HCT116 (cell line): ENCODE data around the gene FAM81A. TPM values are rescaled to one million over a fixed set of nuclear protein-coding genes. Genes with fewer than 3 reads are reported as not detected.

Experiments used
- ATAC-seq: fragments of 200-7000 bp; cut with Tn5 transposase; 2 replicates; pipeline ENCODE4 v1.9.1; 2020; ENCODE audit warnings: mild to moderate bottlenecking, moderate library complexity
- BruUV-seq: library from RNA; stranded (reverse); fragments of 400-500 nt; replicated peaks from 2 replicates; lab custom pipeline; 2021; lab: Mats Ljungman, UMichigan
- CTCF ChIA-PET: fragments of 300-600 bp; sonication (Branson Sonifier 250); formaldehyde crosslinking; loops from one replicate; lab custom pipeline; 2021; ENCODE audit warnings: antibody characterized with exemption; lab: Charles Lee
- POLR2A ChIA-PET: fragments of 300-600, 350-600 bp; sonication (Branson Sonifier 250); formaldehyde crosslinking; loops from one replicate; lab custom pipeline; 2021; ENCODE audit warnings: antibody characterized with exemption; lab: Charles Lee
- RAD21 ChIA-PET, 2 experiments: fragments of 300-600 bp; sonication (Branson Sonifier 250); formaldehyde crosslinking; loops; one replicate each; lab custom pipeline; 2023; ENCODE audit warnings: low total read pairs in 2 of 2; ENCODE audit not compliant: uncharacterized antibody in 2 of 2, unreplicated experiment in 2 of 2, low non-redundant PET in 1 of 2; lab: Charles Lee
- DNase-seq: peaks from one replicate; pipeline ENCODE4 v3.0.0-alpha.2; 2010; ENCODE audit warnings: low read depth, low spot score
- H2AFZ ChIP-seq: fragments of 200-600 bp; shearing (Covaris generic), sonication (generic); 2 replicates; pipeline ENCODE4 v1.6.1; 2017; ENCODE audit warnings: low read depth, mixed run types, mixed read lengths, antibody characterized with exemption, low read length; ENCODE audit not compliant: poor library complexity, severe bottlenecking
- H3K27ac ChIP-seq: 2 replicates; pipeline ENCODE4 v1.5.1; 2012; ENCODE audit warnings: low read depth, low read length
- H3K27me3 ChIP-seq: fragments of 200-600 bp; sonication (generic); 2 replicates; pipeline ENCODE4 v1.6.1; 2016; ENCODE audit warnings: mixed run types, low read length, mixed read lengths; ENCODE audit not compliant: insufficient read depth
- H3K36me3 ChIP-seq, 2 experiments: fragments of 200-500 bp in 1 of 2; fragments of 200-600 bp in 1 of 2; sonication (Bioruptor generic) in 1 of 2; sonication (generic) in 1 of 2; 2 replicates each; pipeline versions ENCODE4 v1.5.1 to v1.6.1; 2014 to 2016; ENCODE audit warnings: low read length in 2 of 2, inconsistent platforms in 1 of 2, mixed read lengths in 1 of 2, mixed run types in 1 of 2; ENCODE audit not compliant: insufficient read depth in 2 of 2, control insufficient read depth in 1 of 2
- H3K4me1 ChIP-seq, 2 experiments: fragments of 200-600 bp in 1 of 2; sonication (generic) in 1 of 2; 2 replicates each; pipeline versions ENCODE4 v1.5.1 to v1.6.1; 2012 to 2017; ENCODE audit warnings: low read length in 2 of 2, inconsistent platforms in 1 of 2, mild to moderate bottlenecking in 1 of 2, mixed read lengths in 1 of 2, mixed run types in 1 of 2, moderate library complexity in 1 of 2; ENCODE audit not compliant: insufficient read depth in 2 of 2, control insufficient read depth in 1 of 2
- H3K4me2 ChIP-seq: fragments of 200-600 bp; sonication (generic); 2 replicates; pipeline ENCODE4 v1.6.1; 2017; ENCODE audit warnings: mixed run types, low read length, mixed read lengths
- H3K4me3 ChIP-seq, 2 experiments: fragments of 200-600 bp in 1 of 2; sonication (generic) in 1 of 2; replicated peaks in 1 of 2; 2 replicates each; pipeline ENCODE4 v1.5.1; 2011 to 2016; ENCODE audit warnings: low read length in 2 of 2, control low read depth in 1 of 2, low read depth in 1 of 2, mild to moderate bottlenecking in 1 of 2, mixed read lengths in 1 of 2, mixed run types in 1 of 2
- H3K79me2 ChIP-seq: fragments of 200-600 bp; sonication (generic); 2 replicates; pipeline ENCODE4 v1.6.1; 2017; ENCODE audit warnings: mild to moderate bottlenecking, mixed run types, low read length, moderate library complexity, mixed read lengths; ENCODE audit not compliant: insufficient read depth
- H3K9ac ChIP-seq: fragments of 200-600 bp; sonication (generic); 2 replicates; pipeline ENCODE4 v1.6.1; 2016; ENCODE audit warnings: low read length, mixed read lengths
- H3K9me2 ChIP-seq: fragments of 200-600 bp; sonication (generic), shearing (Covaris generic); 2 replicates; pipeline ENCODE4 v1.6.1; 2017; ENCODE audit warnings: mixed run types, mild to moderate bottlenecking, moderate library complexity; ENCODE audit not compliant: insufficient read depth
- H3K9me3 ChIP-seq, 2 experiments: fragments of 200-500 bp in 1 of 2; fragments of 200-600 bp in 1 of 2; sonication (Bioruptor generic) in 1 of 2; sonication (generic) in 1 of 2; 2 replicates each; pipeline ENCODE4 v1.6.1; 2014 to 2017; ENCODE audit warnings: low read length in 2 of 2, mixed read lengths in 2 of 2, inconsistent platforms in 1 of 2, low read depth in 1 of 2, mild to moderate bottlenecking in 1 of 2, mixed run types in 1 of 2, moderate library complexity in 1 of 2; ENCODE audit not compliant: control insufficient read depth in 1 of 2, insufficient read depth in 1 of 2
- H4K20me1 ChIP-seq: fragments of 200-600 bp; sonication (generic), shearing (Covaris generic); 2 replicates; pipeline ENCODE4 v1.6.1; 2017; ENCODE audit warnings: mixed run types, mild to moderate bottlenecking, moderate library complexity; ENCODE audit not compliant: insufficient read depth
- CBX3 ChIP-seq: IDR thresholded peaks from 2 replicates; pipeline ENCODE4 v1.6.1; 2012; ENCODE audit warnings: low read depth
- EGR1 ChIP-seq: IDR thresholded peaks from 2 replicates; pipeline ENCODE4 v1.6.1; 2012; ENCODE audit warnings: low read depth
- ELF1 ChIP-seq: IDR thresholded peaks from 2 replicates; pipeline ENCODE4 v1.6.1; 2012; ENCODE audit warnings: low read depth, borderline replicate concordance
- EZH2 ChIP-seq: fragments of 200-600 bp; sonication (generic); IDR thresholded peaks from 2 replicates; pipeline ENCODE4 v1.6.1; 2017; ENCODE audit warnings: antibody characterized with exemption, mixed run types
- EZH2phosphoT487 ChIP-seq: fragments of 200-600 bp; IDR thresholded peaks from 2 replicates; pipeline ENCODE4 v1.6.1; 2018; ENCODE audit warnings: antibody characterized with exemption, borderline replicate concordance
- RAD21 ChIP-seq: IDR thresholded peaks from 2 replicates; pipeline ENCODE4 v1.6.1; 2012; ENCODE audit warnings: low read depth, mild to moderate bottlenecking
- SIN3A ChIP-seq: IDR thresholded peaks from 2 replicates; pipeline ENCODE4 v1.6.1; 2012; ENCODE audit warnings: low read depth
- SP1 ChIP-seq: IDR thresholded peaks from 2 replicates; pipeline ENCODE4 v1.6.1; 2012; ENCODE audit warnings: low read depth
- SRF ChIP-seq: IDR thresholded peaks from 2 replicates; pipeline ENCODE4 v1.6.1; 2012; ENCODE audit warnings: low read depth
- TCF7L2 ChIP-seq: IDR thresholded peaks from 2 replicates; pipeline ENCODE4 v1.7.0; 2011; ENCODE audit warnings: borderline replicate concordance, inconsistent platforms; ENCODE audit not compliant: insufficient read depth, insufficient read length; ENCODE audit errors: extremely low read depth
- YY1 ChIP-seq: IDR thresholded peaks from 2 replicates; pipeline ENCODE4 v1.6.1; 2011; ENCODE audit warnings: low read length, low read depth, moderate library complexity, mild to moderate bottlenecking; ENCODE audit not compliant: insufficient replicate concordance; ENCODE audit errors: extremely low read depth
- ZNF274 ChIP-seq: fragments of 200-500 bp; sonication (Bioruptor generic); IDR thresholded peaks from 2 replicates; pipeline ENCODE4 v1.6.1; 2014; ENCODE audit warnings: mild to moderate bottlenecking, low read depth, low read length, inconsistent platforms
- intact Hi-C: fragments of 100-400 bp; cut with micrococcal nuclease; formaldehyde crosslinking; loops from 2 replicates; pipeline ENCODE4 v1.10.0; 2022
- total RNA-seq: library from RNA; stranded (reverse); gene quantifications from one replicate; pipeline ENCODE4 v1.2.1, GENCODE V29; 2021; ENCODE audit not compliant: unreplicated experiment
- TF ChIP-seq, protein P1 (sequence below): IDR thresholded peaks from 2 replicates; pipeline ENCODE4 v1.6.1; 2012
- TF ChIP-seq, protein P2 (sequence below): IDR thresholded peaks from 2 replicates; pipeline ENCODE4 v1.6.1; 2012; ENCODE audit warnings: low read depth
- TF ChIP-seq, protein P3 (sequence below), 3 experiments: fragments of 200-600 bp in 1 of 3; sonication (generic) in 1 of 3; IDR thresholded peaks in 2 of 3; conservative IDR thresholded peaks in 1 of 3; 2 replicates each; pipeline ENCODE4 v1.5.1; 2012 to 2017; ENCODE audit warnings: low read depth in 2 of 3, low read length in 2 of 3, antibody characterized with exemption in 1 of 3, borderline replicate concordance in 1 of 3, control low read depth in 1 of 3, mild to moderate bottlenecking in 1 of 3, mixed read lengths in 1 of 3, mixed run types in 1 of 3, moderate library complexity in 1 of 3; ENCODE audit not compliant: insufficient read depth in 1 of 3
- TF ChIP-seq, protein P4 (sequence below): IDR thresholded peaks from 2 replicates; pipeline ENCODE4 v1.6.1; 2012
- TF ChIP-seq, protein P5 (sequence below): IDR thresholded peaks from 2 replicates; pipeline ENCODE4 v1.6.1; 2011; ENCODE audit warnings: mild to moderate bottlenecking, low read length, moderate library complexity; ENCODE audit not compliant: insufficient replicate concordance; ENCODE audit errors: extremely low read depth

The FAM81A gene
- total RNA-seq, 1 experiment from 2014 or later: 6.6 TPM

DNA sequence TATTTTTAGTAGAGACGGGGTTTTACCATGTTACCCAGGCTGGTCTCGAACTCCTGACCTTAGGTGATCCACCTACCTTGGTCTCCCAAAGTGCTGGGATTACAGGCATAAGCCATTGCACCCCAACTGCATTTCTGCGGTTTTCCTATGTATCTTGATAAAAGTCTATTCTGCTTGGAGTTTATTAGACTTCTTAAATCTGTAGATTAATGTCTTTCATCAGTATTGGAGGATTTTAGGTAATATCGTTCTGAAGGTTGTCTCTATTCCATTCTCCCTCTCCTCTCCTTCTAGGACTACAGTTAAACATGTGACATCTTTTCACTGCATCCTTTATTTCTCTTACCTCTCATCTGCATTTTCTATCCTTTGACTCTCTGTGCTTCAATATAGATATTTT is 127.3 kb downstream of the FAM81A start (continued):
- TF ChIP-seq ELF1 (no peak), RAD21 (no peak), TCF7L2 (no peak), EZH2phosphoT487 (no peak), CBX3 (no peak), SP1 (no peak)

DNA sequence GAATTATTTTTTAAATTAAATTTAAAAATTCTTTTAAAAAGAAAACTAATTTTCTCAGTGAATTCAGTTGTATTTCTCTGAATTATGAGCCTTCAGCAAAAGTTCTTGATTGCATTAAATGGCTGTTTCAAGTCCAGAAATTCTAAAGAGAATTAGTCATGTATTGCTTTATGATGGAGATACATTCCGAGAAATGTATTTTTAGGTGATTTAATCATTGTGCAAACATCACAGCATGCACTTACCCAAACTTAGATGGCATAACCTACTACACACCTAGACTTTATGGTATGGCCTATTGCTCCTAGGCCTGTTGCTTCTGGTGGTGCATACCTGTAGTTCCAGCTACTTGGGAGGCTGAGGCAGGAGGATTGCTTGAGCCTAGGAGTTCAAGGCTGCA is 129.3 kb downstream of the FAM81A start:
- BruUV-seq: no TSS peak
- Histone ChIP-seq H4K20me1 (no peaks in the 10 kb centered on the region), H3K27me3 (no peaks in the 10 kb centered on the region), H3K36me3 (no peaks in the 10 kb centered on the region), H3K4me1 (peaks cover 5 to 9% of the 10 kb centered on the region in 2 experiments; a peak in 3 of 4 replicates), H3K27ac (no peak overlapping the region), H2AFZ (no peak overlapping the region), H3K9me2 (no peaks in the 10 kb centered on the region), H3K9me3 (peaks cover 0 to 11% of the 10 kb centered on the region in 2 experiments; a peak in 1 of 4 replicates), H3K9ac (no peak overlapping the region), H3K4me3 (no peak overlapping the region), H3K4me2 (no peak overlapping the region), H3K79me2 (no peaks in the 10 kb centered on the region)
- ChIA-PET CTCF (no interaction called here), RAD21 (no interaction called here), POLR2A (no interaction called here)
- TF ChIP-seq, protein P1, sequence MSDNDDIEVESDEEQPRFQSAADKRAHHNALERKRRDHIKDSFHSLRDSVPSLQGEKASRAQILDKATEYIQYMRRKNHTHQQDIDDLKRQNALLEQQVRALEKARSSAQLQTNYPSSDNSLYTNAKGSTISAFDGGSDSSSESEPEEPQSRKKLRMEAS: no peak
- TF ChIP-seq SRF (no peak), SIN3A (no peak), CBX3 (no peak), EGR1 (no peak), ZNF274 (no peak), EZH2 (no peak), YY1 (no peak), SP1 (no peak), EZH2phosphoT487 (no peak)
- TF ChIP-seq, protein P2, sequence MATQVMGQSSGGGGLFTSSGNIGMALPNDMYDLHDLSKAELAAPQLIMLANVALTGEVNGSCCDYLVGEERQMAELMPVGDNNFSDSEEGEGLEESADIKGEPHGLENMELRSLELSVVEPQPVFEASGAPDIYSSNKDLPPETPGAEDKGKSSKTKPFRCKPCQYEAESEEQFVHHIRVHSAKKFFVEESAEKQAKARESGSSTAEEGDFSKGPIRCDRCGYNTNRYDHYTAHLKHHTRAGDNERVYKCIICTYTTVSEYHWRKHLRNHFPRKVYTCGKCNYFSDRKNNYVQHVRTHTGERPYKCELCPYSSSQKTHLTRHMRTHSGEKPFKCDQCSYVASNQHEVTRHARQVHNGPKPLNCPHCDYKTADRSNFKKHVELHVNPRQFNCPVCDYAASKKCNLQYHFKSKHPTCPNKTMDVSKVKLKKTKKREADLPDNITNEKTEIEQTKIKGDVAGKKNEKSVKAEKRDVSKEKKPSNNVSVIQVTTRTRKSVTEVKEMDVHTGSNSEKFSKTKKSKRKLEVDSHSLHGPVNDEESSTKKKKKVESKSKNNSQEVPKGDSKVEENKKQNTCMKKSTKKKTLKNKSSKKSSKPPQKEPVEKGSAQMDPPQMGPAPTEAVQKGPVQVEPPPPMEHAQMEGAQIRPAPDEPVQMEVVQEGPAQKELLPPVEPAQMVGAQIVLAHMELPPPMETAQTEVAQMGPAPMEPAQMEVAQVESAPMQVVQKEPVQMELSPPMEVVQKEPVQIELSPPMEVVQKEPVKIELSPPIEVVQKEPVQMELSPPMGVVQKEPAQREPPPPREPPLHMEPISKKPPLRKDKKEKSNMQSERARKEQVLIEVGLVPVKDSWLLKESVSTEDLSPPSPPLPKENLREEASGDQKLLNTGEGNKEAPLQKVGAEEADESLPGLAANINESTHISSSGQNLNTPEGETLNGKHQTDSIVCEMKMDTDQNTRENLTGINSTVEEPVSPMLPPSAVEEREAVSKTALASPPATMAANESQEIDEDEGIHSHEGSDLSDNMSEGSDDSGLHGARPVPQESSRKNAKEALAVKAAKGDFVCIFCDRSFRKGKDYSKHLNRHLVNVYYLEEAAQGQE: no peak
- TF ChIP-seq, protein P3, sequence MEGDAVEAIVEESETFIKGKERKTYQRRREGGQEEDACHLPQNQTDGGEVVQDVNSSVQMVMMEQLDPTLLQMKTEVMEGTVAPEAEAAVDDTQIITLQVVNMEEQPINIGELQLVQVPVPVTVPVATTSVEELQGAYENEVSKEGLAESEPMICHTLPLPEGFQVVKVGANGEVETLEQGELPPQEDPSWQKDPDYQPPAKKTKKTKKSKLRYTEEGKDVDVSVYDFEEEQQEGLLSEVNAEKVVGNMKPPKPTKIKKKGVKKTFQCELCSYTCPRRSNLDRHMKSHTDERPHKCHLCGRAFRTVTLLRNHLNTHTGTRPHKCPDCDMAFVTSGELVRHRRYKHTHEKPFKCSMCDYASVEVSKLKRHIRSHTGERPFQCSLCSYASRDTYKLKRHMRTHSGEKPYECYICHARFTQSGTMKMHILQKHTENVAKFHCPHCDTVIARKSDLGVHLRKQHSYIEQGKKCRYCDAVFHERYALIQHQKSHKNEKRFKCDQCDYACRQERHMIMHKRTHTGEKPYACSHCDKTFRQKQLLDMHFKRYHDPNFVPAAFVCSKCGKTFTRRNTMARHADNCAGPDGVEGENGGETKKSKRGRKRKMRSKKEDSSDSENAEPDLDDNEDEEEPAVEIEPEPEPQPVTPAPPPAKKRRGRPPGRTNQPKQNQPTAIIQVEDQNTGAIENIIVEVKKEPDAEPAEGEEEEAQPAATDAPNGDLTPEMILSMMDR (IDR thresholded peaks at IDR 0.05 in 2 of 3, conservative IDR thresholded peaks at IDR 0.05 in 1 of 3; ENCODE audit: borderline replicate concordance in 1 of 3, insufficient read depth in 1 of 3, low read depth in 2 of 3, low read length in 2 of 3): no peak
- TF ChIP-seq, protein P4, sequence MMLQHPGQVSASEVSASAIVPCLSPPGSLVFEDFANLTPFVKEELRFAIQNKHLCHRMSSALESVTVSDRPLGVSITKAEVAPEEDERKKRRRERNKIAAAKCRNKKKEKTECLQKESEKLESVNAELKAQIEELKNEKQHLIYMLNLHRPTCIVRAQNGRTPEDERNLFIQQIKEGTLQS: no peak
- TF ChIP-seq, protein P5, sequence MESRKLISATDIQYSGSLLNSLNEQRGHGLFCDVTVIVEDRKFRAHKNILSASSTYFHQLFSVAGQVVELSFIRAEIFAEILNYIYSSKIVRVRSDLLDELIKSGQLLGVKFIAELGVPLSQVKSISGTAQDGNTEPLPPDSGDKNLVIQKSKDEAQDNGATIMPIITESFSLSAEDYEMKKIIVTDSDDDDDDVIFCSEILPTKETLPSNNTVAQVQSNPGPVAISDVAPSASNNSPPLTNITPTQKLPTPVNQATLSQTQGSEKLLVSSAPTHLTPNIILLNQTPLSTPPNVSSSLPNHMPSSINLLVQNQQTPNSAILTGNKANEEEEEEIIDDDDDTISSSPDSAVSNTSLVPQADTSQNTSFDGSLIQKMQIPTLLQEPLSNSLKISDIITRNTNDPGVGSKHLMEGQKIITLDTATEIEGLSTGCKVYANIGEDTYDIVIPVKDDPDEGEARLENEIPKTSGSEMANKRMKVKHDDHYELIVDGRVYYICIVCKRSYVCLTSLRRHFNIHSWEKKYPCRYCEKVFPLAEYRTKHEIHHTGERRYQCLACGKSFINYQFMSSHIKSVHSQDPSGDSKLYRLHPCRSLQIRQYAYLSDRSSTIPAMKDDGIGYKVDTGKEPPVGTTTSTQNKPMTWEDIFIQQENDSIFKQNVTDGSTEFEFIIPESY: no peak
- ATAC-seq (no peak), DNase-seq (no peak)
- intact Hi-C loops: no loop called here
